Measurements from ENCODE around the gene PRRT2.

GRCh38 chr16:29807426-29808218 lies 4.4 kb upstream of the PRRT2 start:
- TF ChIP-seq, protein P1, sequence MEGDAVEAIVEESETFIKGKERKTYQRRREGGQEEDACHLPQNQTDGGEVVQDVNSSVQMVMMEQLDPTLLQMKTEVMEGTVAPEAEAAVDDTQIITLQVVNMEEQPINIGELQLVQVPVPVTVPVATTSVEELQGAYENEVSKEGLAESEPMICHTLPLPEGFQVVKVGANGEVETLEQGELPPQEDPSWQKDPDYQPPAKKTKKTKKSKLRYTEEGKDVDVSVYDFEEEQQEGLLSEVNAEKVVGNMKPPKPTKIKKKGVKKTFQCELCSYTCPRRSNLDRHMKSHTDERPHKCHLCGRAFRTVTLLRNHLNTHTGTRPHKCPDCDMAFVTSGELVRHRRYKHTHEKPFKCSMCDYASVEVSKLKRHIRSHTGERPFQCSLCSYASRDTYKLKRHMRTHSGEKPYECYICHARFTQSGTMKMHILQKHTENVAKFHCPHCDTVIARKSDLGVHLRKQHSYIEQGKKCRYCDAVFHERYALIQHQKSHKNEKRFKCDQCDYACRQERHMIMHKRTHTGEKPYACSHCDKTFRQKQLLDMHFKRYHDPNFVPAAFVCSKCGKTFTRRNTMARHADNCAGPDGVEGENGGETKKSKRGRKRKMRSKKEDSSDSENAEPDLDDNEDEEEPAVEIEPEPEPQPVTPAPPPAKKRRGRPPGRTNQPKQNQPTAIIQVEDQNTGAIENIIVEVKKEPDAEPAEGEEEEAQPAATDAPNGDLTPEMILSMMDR (conservative IDR thresholded peaks at IDR 0.05; ENCODE audit: low read length) = peak; percentile 73
- TF ChIP-seq EZH2phosphoT487 (IDR thresholded peaks at IDR 0.05; ENCODE audit: borderline replicate concordance, low read depth, low read length) = no peak

All from OCI-LY7 (cell line).